Measurements from ENCODE around the gene GIT1. TPM values are rescaled to one million over a fixed set of nuclear protein-coding genes. Genes with fewer than 3 reads are reported as not detected.

GIT1 gene
- total RNA-seq, 3 donors from 2014 or later, result 28.5 to 41.3 (median 31.2) TPM

GRCh38 chr17:29592850-29593551 lies 3.6 kb upstream of the GIT1 start, which contains the start of gene ANKRD13B:
ANKRD13B (plus strand) TSS chr17:29593132; CDS start chr17:29593622, 490 bp downstream.
- Histone ChIP-seq H3K27me3 (no peaks in the 10 kb centered on the region), H3K9me3 (no peaks in the 10 kb centered on the region), H3K27ac (peak within 1 kb of the TSS; percentile 76 to 78), H3K4me3 (peak within 1 kb of the TSS; percentile 70 to 94 (median 78)), H3K4me1 (peaks cover 7 to 31% of the 10 kb centered on the region in 2 donors), H3K36me3 (no peaks in the 10 kb centered on the region)
- DNase-seq (ENCODE audit: low spot score in 2 of 2), result no peak
- TF ChIP-seq POLR2AphosphoS5 (IDR thresholded peaks at IDR 0.05) (no peak), CTCF (IDR thresholded peaks at IDR 0.05) (no peak), POLR2A (IDR thresholded peaks at IDR 0.05) (no peak)
- intact Hi-C loops (cut with DNase I; ENCODE audit: low total_unique reads), result no loop called here

- no peaks in the 10 kb centered on the region for H3K9me3 ChIP-seq
- H3K36me3 ChIP-seq, result no peaks in the 10 kb centered on the region
- TF ChIP-seq POLR2AphosphoS5 (IDR thresholded peaks at IDR 0.05) (peak in 1 of 3 donors; percentile 22), CTCF (IDR thresholded peaks at IDR 0.05) (peak; percentile 62 to 89 (median 88)), POLR2A (IDR thresholded peaks at IDR 0.05) (no peak)
- H3K4me3 ChIP-seq, result peak overlapping the region; percentile 23 to 94 (median 78)
- peak overlapping the region; percentile 76 to 78 for H3K27ac ChIP-seq
- no peaks in the 10 kb centered on the region for H3K27me3 ChIP-seq
- peak; percentile 75 to 86 for DNase-seq (ENCODE audit: low spot score in 2 of 2)
- intact Hi-C loops (cut with DNase I; ENCODE audit: low total_unique reads), result no loop called here
- peaks cover 7 to 36% of the 10 kb centered on the region in 2 donors for H3K4me1 ChIP-seq
These were observed 2.5 kb upstream of the GIT1 start for GRCh38 chr17:29591737-29592608.

GRCh38 chr17:29591146-29591736 lies 1.8 kb upstream of the GIT1 start:
- H3K4me1 ChIP-seq, result peaks cover 7 to 36% of the 10 kb centered on the region in 2 donors
- H3K27me3 ChIP-seq, result no peaks in the 10 kb centered on the region
- intact Hi-C loops (cut with DNase I; ENCODE audit: low total_unique reads), result no loop called here
- H3K36me3 ChIP-seq, result no peaks in the 10 kb centered on the region
- no peaks in the 10 kb centered on the region for H3K9me3 ChIP-seq
- H3K27ac ChIP-seq, result peak overlapping the region; percentile 76 to 78
- H3K4me3 ChIP-seq, result peak overlapping the region; percentile 23 to 94 (median 78)
- DNase-seq (ENCODE audit: low spot score in 2 of 2), result no peak
- TF ChIP-seq POLR2A (IDR thresholded peaks at IDR 0.05) (no peak), POLR2AphosphoS5 (IDR thresholded peaks at IDR 0.05) (no peak), CTCF (IDR thresholded peaks at IDR 0.05) (no peak)

- Histone ChIP-seq H3K9me3 (no peaks in the 10 kb centered on the region), H3K4me1 (peaks cover 7 to 36% of the 10 kb centered on the region in 2 donors), H3K27me3 (no peaks in the 10 kb centered on the region), H3K36me3 (no peaks in the 10 kb centered on the region), H3K4me3 (peak overlapping the region; percentile 43 to 94 (median 78)), H3K27ac (peak overlapping the region; percentile 76 to 78)
- intact Hi-C loops (cut with DNase I; ENCODE audit: low total_unique reads), result no loop called here
- TF ChIP-seq POLR2AphosphoS5 (IDR thresholded peaks at IDR 0.05), result no peak
- TF ChIP-seq POLR2A (IDR thresholded peaks at IDR 0.05), result no peak
- TF ChIP-seq CTCF (IDR thresholded peaks at IDR 0.05), result no peak
- DNase-seq (ENCODE audit: low spot score in 2 of 2), result no peak
These were observed 1.1 kb upstream of the GIT1 start for GRCh38 chr17:29590411-29591145.
